Measurements from ENCODE around the gene SEMA3A. TPM values are rescaled to one million over a fixed set of nuclear protein-coding genes. Genes with fewer than 3 reads are reported as not detected.

Gene SEMA3A
- total RNA-seq, 1 experiment from 2014 or later, result 20.2 TPM

- no peak for DNase-seq
- intact Hi-C loops (cut with micrococcal nuclease; ENCODE audit: unreplicated experiment), result no loop called here
- no TSS peak for BruUV-seq (replicated peaks)
- no peaks in the 10 kb centered on the region for H3K36me3 Mint-ChIP-seq (ENCODE audit: insufficient read depth, unreplicated experiment)
- TF ChIP-seq CTCF (IDR thresholded peaks at IDR 0.05; ENCODE audit: unreplicated experiment), result no peak
- no peaks in the 10 kb centered on the region for H3K4me1 Mint-ChIP-seq (ENCODE audit: low read depth, unreplicated experiment)
- H3K9me3 Mint-ChIP-seq (ENCODE audit: low read depth, unreplicated experiment), result no peaks in the 10 kb centered on the region
- H3K27me3 Mint-ChIP-seq (ENCODE audit: unreplicated experiment), result no peaks in the 10 kb centered on the region
- no peak overlapping the region for H3K4me3 Mint-ChIP-seq (ENCODE audit: low read depth, unreplicated experiment)
- H3K27ac Mint-ChIP-seq (ENCODE audit: unreplicated experiment), result no peak overlapping the region
- CTCF ChIA-PET, result no interaction called here
Observed at GRCh38 chr7:84175461-84175860, 19.1 kb downstream of the SEMA3A start.

GRCh38 chr7:84170646-84171045 lies 23.9 kb downstream of the SEMA3A start:
- H3K36me3 Mint-ChIP-seq (ENCODE audit: insufficient read depth, unreplicated experiment), result no peaks in the 10 kb centered on the region
- peaks cover 9% of the 10 kb centered on the region for H3K4me1 Mint-ChIP-seq (ENCODE audit: low read depth, unreplicated experiment)
- no peak for DNase-seq
- no peaks in the 10 kb centered on the region for H3K9me3 Mint-ChIP-seq (ENCODE audit: low read depth, unreplicated experiment)
- no peak overlapping the region for H3K4me3 Mint-ChIP-seq (ENCODE audit: low read depth, unreplicated experiment)
- no peak for TF ChIP-seq CTCF (IDR thresholded peaks at IDR 0.05; ENCODE audit: unreplicated experiment)
- CTCF ChIA-PET, result no interaction called here
- intact Hi-C loops (cut with micrococcal nuclease; ENCODE audit: unreplicated experiment), result no loop called here
- no peak overlapping the region for H3K27ac Mint-ChIP-seq (ENCODE audit: unreplicated experiment)
- no TSS peak for BruUV-seq (replicated peaks)
- H3K27me3 Mint-ChIP-seq (ENCODE audit: unreplicated experiment), result no peaks in the 10 kb centered on the region

- H3K4me3 Mint-ChIP-seq (ENCODE audit: low read depth, unreplicated experiment), result no peak overlapping the region
- intact Hi-C loops (cut with micrococcal nuclease; ENCODE audit: unreplicated experiment), result no loop called here
- H3K27me3 Mint-ChIP-seq (ENCODE audit: unreplicated experiment), result no peaks in the 10 kb centered on the region
- TF ChIP-seq CTCF (IDR thresholded peaks at IDR 0.05; ENCODE audit: unreplicated experiment), result no peak
- H3K27ac Mint-ChIP-seq (ENCODE audit: unreplicated experiment), result no peak overlapping the region
- H3K9me3 Mint-ChIP-seq (ENCODE audit: low read depth, unreplicated experiment), result no peaks in the 10 kb centered on the region
- CTCF ChIA-PET, result no interaction called here
- DNase-seq, result no peak
- BruUV-seq (replicated peaks), result no TSS peak
- H3K36me3 Mint-ChIP-seq (ENCODE audit: insufficient read depth, unreplicated experiment), result no peaks in the 10 kb centered on the region
- H3K4me1 Mint-ChIP-seq (ENCODE audit: low read depth, unreplicated experiment), result peaks cover 6% of the 10 kb centered on the region
Observed at GRCh38 chr7:84162584-84162983, 32.0 kb downstream of the SEMA3A start.

GRCh38 chr7:84162125-84162524 lies 32.5 kb downstream of the SEMA3A start:
- no peak overlapping the region for H3K4me3 Mint-ChIP-seq (ENCODE audit: low read depth, unreplicated experiment)
- BruUV-seq (replicated peaks), result no TSS peak

More at GRCh38 chr7:84162125-84162524, 32.5 kb downstream of the SEMA3A start:
- peaks cover 2% of the 10 kb centered on the region for H3K4me1 Mint-ChIP-seq (ENCODE audit: low read depth, unreplicated experiment)
- no peak overlapping the region for H3K27ac Mint-ChIP-seq (ENCODE audit: unreplicated experiment)
- DNase-seq, result no peak
- intact Hi-C loops (cut with micrococcal nuclease; ENCODE audit: unreplicated experiment), result no loop called here
- H3K36me3 Mint-ChIP-seq (ENCODE audit: insufficient read depth, unreplicated experiment), result no peaks in the 10 kb centered on the region
- CTCF ChIA-PET, result no interaction called here
- no peak for TF ChIP-seq CTCF (IDR thresholded peaks at IDR 0.05; ENCODE audit: unreplicated experiment)
- H3K9me3 Mint-ChIP-seq (ENCODE audit: low read depth, unreplicated experiment), result no peaks in the 10 kb centered on the region
- no peaks in the 10 kb centered on the region for H3K27me3 Mint-ChIP-seq (ENCODE audit: unreplicated experiment)

Data from Calu3 (cell line).